K562 (cell line): Measurements from ENCODE around the gene TOMM22. TPM values are rescaled to one million over a fixed set of nuclear protein-coding genes. Genes with fewer than 3 reads are reported as not detected.

Experiments
- BRD9 ChIP-seq: fragments of 450-650 bp; IDR thresholded peaks from 2 replicates; pipeline ENCODE4 v1.6.1; 2018; ENCODE audit warnings: low read depth; ENCODE audit not compliant: partially characterized antibody
- CHD1 ChIP-seq: fragments of 200-600 bp; sonication (generic); IDR thresholded peaks from one replicate; pipeline ENCODE4 v1.6.1; 2012; ENCODE audit warnings: mild to moderate bottlenecking, moderate library complexity, low read length, inconsistent platforms
- E2F1 ChIP-seq: sonication (generic); formaldehyde crosslinking; IDR thresholded peaks from 2 replicates; pipeline ENCODE4 v1.8.1; 2023; ENCODE audit warnings: mild to moderate bottlenecking, missing genetic modification reagents, moderate library complexity
- ESRRA ChIP-seq: fragments of 450-650 bp; IDR thresholded peaks from 2 replicates; pipeline ENCODE4 v1.6.1; 2014; ENCODE audit warnings: low read depth, mild to moderate bottlenecking, moderate library complexity, borderline replicate concordance
- ETS2 ChIP-seq: IDR thresholded peaks from 2 replicates; pipeline ENCODE4 v1.6.1; 2016; ENCODE audit warnings: borderline replicate concordance, missing genetic modification characterization, mild to moderate bottlenecking, moderate library complexity, missing compliant biosample characterization; ENCODE audit not compliant: poor library complexity, severe bottlenecking
- HEY1 ChIP-seq: fragments of 250-450 bp; sonication (Bioruptor Pico); IDR thresholded peaks from 2 replicates; pipeline ENCODE4 v1.5.0; 2020; ENCODE audit warnings: mild to moderate bottlenecking, moderate library complexity, borderline replicate concordance
- HOXB6 ChIP-seq: fragments of 250-450 bp; sonication (Bioruptor Pico); IDR thresholded peaks from 2 replicates; pipeline ENCODE4 v1.5.1; 2022; ENCODE audit warnings: mild to moderate bottlenecking, borderline replicate concordance
- NRF1 ChIP-seq, 2 experiments: fragments of 450-650 bp; IDR thresholded peaks in 1 of 2; conservative IDR thresholded peaks in 1 of 2; 2 replicates each; pipeline ENCODE4 v1.6.1; 2014; ENCODE audit warnings: mild to moderate bottlenecking in 2 of 2
- PHTF2 ChIP-seq: fragments of 250-450 bp; sonication (Bioruptor Pico); IDR thresholded peaks from 2 replicates; pipeline ENCODE4 v1.5.0; 2021; ENCODE audit warnings: mild to moderate bottlenecking
- SMARCE1 ChIP-seq: fragments of 450-650 bp; IDR thresholded peaks from 2 replicates; pipeline ENCODE4 v1.7.1; 2016; ENCODE audit warnings: mild to moderate bottlenecking
- STAG1 ChIP-seq: sonication (generic); formaldehyde crosslinking; IDR thresholded peaks from 2 replicates; pipeline ENCODE4 v1.5.0; 2020; ENCODE audit warnings: missing genetic modification reagents, borderline replicate concordance
- U2AF2 ChIP-seq: fragments of 200-400 bp; formaldehyde crosslinking; optimal IDR thresholded peaks from 2 replicates; pipeline ENCODE3; 2017; ENCODE audit warnings: low read depth, mild to moderate bottlenecking, low read length
- ZFP36 ChIP-seq: fragments of 150-350 bp; IDR thresholded peaks from 2 replicates; pipeline ENCODE4 v1.6.1; 2018; ENCODE audit warnings: low read length, low read depth; ENCODE audit not compliant: partially characterized antibody
- ZNF408 ChIP-seq: fragments of 250-450 bp; sonication (Bioruptor Pico); IDR thresholded peaks from 2 replicates; pipeline ENCODE4 v1.4.0; 2020; ENCODE audit warnings: low read depth, mild to moderate bottlenecking, moderate library complexity
- polyA plus RNA-seq, 8 experiments: library from polyadenylated mRNA; depleted of rRNA in 4 of 8; stranded (reverse) in 5 of 8; unstranded in 3 of 8; fragments of >200 nt; fragmentation: Nextera tagmentation in 2 of 8; fragmentation: Illumina TruSeq in 1 of 8; extraction: Ambion mirVana in 2 of 8; extraction: Trizol in 1 of 8; gene quantifications; 2 replicates each; pipeline versions ENCODE4 v1.2.1 to v1.2.3, GENCODE V29; 2011 to 2014; ENCODE audit warnings: inconsistent platforms in 1 of 8, missing spikeins in 1 of 8
- total RNA-seq, 7 experiments: library from RNA; depleted of rRNA in 6 of 7; stranded (reverse); fragments of >200 nt in 6 of 7; fragmentation: Illumina TruSeq in 2 of 7; extraction: Trizol in 2 of 7; gene quantifications; 2 replicates each; pipeline versions ENCODE4 v1.2.1 to v1.2.3, GENCODE V29; 2011 to 2021; ENCODE audit warnings: low replicate concordance in 1 of 7
- TF ChIP-seq, protein P1 (sequence below): fragments of 450-650 bp; formaldehyde crosslinking; IDR thresholded peaks from 2 replicates; pipeline ENCODE4 v1.4.0; 2020; ENCODE audit warnings: mild to moderate bottlenecking, moderate library complexity
- TF ChIP-seq, protein P2 (sequence below), 2 experiments: fragments of 450-650 bp in 1 of 2; sonication (generic) in 1 of 2; formaldehyde crosslinking in 1 of 2; IDR thresholded peaks; 2 replicates each; pipeline versions ENCODE4 v1.7.1 to v1.9.0; 2016 to 2022; ENCODE audit warnings: inconsistent platforms in 1 of 2, mild to moderate bottlenecking in 1 of 2, missing genetic modification reagents in 1 of 2

The TOMM22 gene
- total and polyA plus RNA-seq, 9 of the 15 experiments (the other 6 are each of a cell fraction or from before 2014, with no cell fraction given): 25.8 to 108 (median 73.8) TPM

DNA sequence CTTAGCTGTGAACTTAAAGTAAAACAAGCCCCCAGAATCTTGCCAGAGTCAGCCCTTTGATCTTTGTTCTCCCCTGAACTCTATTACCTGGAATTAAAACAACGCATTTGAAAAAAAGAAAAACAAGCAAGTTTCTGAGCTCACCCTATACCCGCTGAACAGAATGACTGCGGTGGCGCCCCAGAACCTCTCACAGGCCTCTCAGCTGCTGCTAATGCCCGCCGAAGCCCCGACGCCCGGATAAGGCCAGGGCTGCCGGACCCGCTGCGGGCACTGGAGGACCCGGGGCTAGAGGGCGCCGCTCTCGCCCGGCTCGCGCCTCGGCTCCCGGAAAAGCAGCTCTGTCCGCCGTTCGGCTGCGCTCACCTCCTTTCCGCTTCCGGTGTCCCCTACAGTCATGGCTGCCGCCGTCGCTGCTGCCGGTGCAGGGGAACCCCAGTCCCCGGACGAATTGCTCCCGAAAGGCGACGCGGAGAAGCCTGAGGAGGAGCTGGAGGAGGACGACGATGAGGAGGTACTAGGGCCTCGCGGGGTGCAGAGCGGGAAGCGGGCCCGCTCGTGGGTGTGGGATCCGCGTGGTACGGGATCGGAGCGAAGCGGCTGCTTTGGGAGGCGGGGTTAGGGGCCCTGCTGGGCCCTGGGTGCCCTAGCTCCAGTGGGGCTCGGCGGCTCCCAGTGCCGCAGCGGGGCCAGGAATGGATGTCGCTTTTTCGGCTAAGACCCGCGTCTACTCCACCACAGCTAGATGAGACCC is at the start of gene TOMM22 (continued):
- TF ChIP-seq E2F1 (CRISPR knock-in tag) (no peak), HEY1 (CRISPR knock-in tag) (no peak), BRD9 (no peak), SMARCE1 (no peak), U2AF2 (no peak), ETS2 (tag) (no peak), NRF1 (conservative IDR thresholded peaks at IDR 0.05 in 1 of 2, IDR thresholded peaks at IDR 0.05 in 1 of 2) (no peak; a peak in 1 of 4 replicates), CHD1 (no peak), HOXB6 (CRISPR knock-in tag) (no peak), PHTF2 (CRISPR knock-in tag) (no peak), ZNF408 (no peak), ESRRA (peak; percentile 67), STAG1 (CRISPR knock-in tag) (no peak), ZFP36 (no peak)
- TF ChIP-seq, protein P1, sequence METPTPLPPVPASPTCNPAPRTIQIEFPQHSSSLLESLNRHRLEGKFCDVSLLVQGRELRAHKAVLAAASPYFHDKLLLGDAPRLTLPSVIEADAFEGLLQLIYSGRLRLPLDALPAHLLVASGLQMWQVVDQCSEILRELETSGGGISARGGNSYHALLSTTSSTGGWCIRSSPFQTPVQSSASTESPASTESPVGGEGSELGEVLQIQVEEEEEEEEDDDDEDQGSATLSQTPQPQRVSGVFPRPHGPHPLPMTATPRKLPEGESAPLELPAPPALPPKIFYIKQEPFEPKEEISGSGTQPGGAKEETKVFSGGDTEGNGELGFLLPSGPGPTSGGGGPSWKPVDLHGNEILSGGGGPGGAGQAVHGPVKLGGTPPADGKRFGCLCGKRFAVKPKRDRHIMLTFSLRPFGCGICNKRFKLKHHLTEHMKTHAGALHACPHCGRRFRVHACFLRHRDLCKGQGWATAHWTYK (CRISPR knock-in tag): no peak
- TF ChIP-seq, protein P2, sequence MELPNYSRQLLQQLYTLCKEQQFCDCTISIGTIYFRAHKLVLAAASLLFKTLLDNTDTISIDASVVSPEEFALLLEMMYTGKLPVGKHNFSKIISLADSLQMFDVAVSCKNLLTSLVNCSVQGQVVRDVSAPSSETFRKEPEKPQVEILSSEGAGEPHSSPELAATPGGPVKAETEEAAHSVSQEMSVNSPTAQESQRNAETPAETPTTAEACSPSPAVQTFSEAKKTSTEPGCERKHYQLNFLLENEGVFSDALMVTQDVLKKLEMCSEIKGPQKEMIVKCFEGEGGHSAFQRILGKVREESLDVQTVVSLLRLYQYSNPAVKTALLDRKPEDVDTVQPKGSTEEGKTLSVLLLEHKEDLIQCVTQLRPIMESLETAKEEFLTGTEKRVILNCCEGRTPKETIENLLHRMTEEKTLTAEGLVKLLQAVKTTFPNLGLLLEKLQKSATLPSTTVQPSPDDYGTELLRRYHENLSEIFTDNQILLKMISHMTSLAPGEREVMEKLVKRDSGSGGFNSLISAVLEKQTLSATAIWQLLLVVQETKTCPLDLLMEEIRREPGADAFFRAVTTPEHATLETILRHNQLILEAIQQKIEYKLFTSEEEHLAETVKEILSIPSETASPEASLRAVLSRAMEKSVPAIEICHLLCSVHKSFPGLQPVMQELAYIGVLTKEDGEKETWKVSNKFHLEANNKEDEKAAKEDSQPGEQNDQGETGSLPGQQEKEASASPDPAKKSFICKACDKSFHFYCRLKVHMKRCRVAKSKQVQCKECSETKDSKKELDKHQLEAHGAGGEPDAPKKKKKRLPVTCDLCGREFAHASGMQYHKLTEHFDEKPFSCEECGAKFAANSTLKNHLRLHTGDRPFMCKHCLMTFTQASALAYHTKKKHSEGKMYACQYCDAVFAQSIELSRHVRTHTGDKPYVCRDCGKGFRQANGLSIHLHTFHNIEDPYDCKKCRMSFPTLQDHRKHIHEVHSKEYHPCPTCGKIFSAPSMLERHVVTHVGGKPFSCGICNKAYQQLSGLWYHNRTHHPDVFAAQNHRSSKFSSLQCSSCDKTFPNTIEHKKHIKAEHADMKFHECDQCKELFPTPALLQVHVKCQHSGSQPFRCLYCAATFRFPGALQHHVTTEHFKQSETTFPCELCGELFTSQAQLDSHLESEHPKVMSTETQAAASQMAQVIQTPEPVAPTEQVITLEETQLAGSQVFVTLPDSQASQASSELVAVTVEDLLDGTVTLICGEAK (IDR thresholded peaks at IDR 0.05): peak; percentile 98
- TF ChIP-seq, protein P2 (CRISPR knock-in tag; IDR thresholded peaks at IDR 0.05): no peak
